Left cardiac atrium (tissue), 4 donors: ENCODE measurements around the gene CSHL1. TPM values are rescaled to one million over a fixed set of nuclear protein-coding genes. Genes with fewer than 3 reads are reported as not detected.
A peak's percentile ranks its signal among the peaks of the same experiment; 100 is the strongest.
"Not testable (repeated sequence)": the region's sequence is repeated elsewhere in the genome, so short reads cannot be mapped to it uniquely, and the experiment has no call there.

ENCODE experiments used
- ATAC-seq, 2 donors: fragments of 200-7000 bp; cut with Tn5 transposase; one replicate each; pipeline ENCODE4 v1.9.1; 2020; ENCODE audit warnings: mild to moderate bottlenecking in 2 of 2, moderate library complexity in 2 of 2
- DNase-seq: peaks from one replicate; pipeline ENCODE4 v3.0.0-alpha.2; 2020
- intact Hi-C, 2 donors: fragments of 100-400 bp; cut with DNase I; formaldehyde crosslinking; loops; one replicate each; pipeline versions ENCODE4 v1.14.1 to v1.15.1; 2022 to 2023
- total RNA-seq, 2 donors: library from RNA; stranded (reverse); fragmentation: NEBNext Ultra II Directional; extraction: Animal tissue kit (Norgen Biotek cat#: 25700); gene quantifications; one replicate each; pipeline ENCODE4 v1.2.1, GENCODE V29; 2021
- donor health status: DM: no; HTN: yes; CAD: no.
- donor health status: DM: no; HTN: yes; CAD: no; lungs with severe emphysema.
- donor health status: DM: yes; HTN: yes; CAD: no.
- donor health status: Dilated cardiomyopathy.

The CSHL1 gene
- total RNA-seq, 2 donors from 2014 or later: not detected

GRCh38 chr17:63871646-63872365 lies 39.3 kb downstream of the CSHL1 start:
- DNase-seq, intact Hi-C loops, ATAC-seq: not testable (repeated sequence)

GRCh38 chr17:63870292-63870665 lies 40.8 kb downstream of the CSHL1 start:
- DNase-seq, ATAC-seq, intact Hi-C loops: not testable (repeated sequence)

- DNase-seq, intact Hi-C loops: not testable (repeated sequence)
- peak in 1 of 2 donors; percentile 31 for ATAC-seq
Measured at GRCh38 chr17:63869491-63870291, 41.4 kb downstream of the CSHL1 start.

GRCh38 chr17:63866625-63867024 lies 44.4 kb downstream of the CSHL1 start:
- ATAC-seq, intact Hi-C loops, DNase-seq: not testable (repeated sequence)

Other genes with a start within 250 kb of the CSHL1 start
- gene LIMD2, start 211.1 kb downstream of the CSHL1 start, total RNA-seq: 1 to 10 TPM; 6.6 to 9.6 TPM
- 10 to 100 TPM; 21.2 to 23.7 TPM for gene STRADA, start 169.5 kb downstream of the CSHL1 start, total RNA-seq
- 100 to 1,000 TPM in 1 of 2 donors, 10 to 100 TPM in 1; 88.9 to 139 TPM for gene CCDC47, start 137.7 kb downstream of the CSHL1 start, total RNA-seq
- 10 to 100 TPM; 45.2 to 74.2 TPM for gene DDX42, start 137.1 kb downstream of the CSHL1 start, total RNA-seq
- 100 to 1,000 TPM; 122 to 143 TPM for gene PSMC5, start 83.8 kb downstream of the CSHL1 start, total RNA-seq
- 10 to 100 TPM; 33.1 to 38.1 TPM for gene FTSJ3, start 83.6 kb downstream of the CSHL1 start, total RNA-seq
- gene SMARCD2, start 68.6 kb downstream of the CSHL1 start, total RNA-seq: 10 to 100 TPM; 33.9 to 37.1 TPM
- not detected for gene CSH2, start 37.6 kb downstream of the CSHL1 start, total RNA-seq
- gene GH2, start 29.3 kb downstream of the CSHL1 start, total RNA-seq: not detected
- gene CSH1, start 14.7 kb downstream of the CSHL1 start, total RNA-seq: not detected
- not detected for gene GH1, start 7.6 kb upstream of the CSHL1 start, total RNA-seq
- 1 to 10 TPM; 4.8 to 7.5 TPM for gene CD79B, start 21.1 kb upstream of the CSHL1 start, total RNA-seq
- gene SCN4A, start 61.7 kb upstream of the CSHL1 start, total RNA-seq: 1 to 10 TPM in 1 of 2 donors, under 1 TPM in 1; 0.41 to 1.0 TPM
- under 1 TPM; 0.24 to 0.35 TPM for gene PRR29, start 87.1 kb upstream of the CSHL1 start, total RNA-seq
- 10 to 100 TPM; 33.0 to 67.4 TPM for gene ICAM2, start 109.4 kb upstream of the CSHL1 start, total RNA-seq
- gene ERN1, start 218.9 kb upstream of the CSHL1 start, total RNA-seq: 10 to 100 TPM; 11.4 to 15.4 TPM